Measurements from ENCODE around the gene FNDC3A.

DNA sequence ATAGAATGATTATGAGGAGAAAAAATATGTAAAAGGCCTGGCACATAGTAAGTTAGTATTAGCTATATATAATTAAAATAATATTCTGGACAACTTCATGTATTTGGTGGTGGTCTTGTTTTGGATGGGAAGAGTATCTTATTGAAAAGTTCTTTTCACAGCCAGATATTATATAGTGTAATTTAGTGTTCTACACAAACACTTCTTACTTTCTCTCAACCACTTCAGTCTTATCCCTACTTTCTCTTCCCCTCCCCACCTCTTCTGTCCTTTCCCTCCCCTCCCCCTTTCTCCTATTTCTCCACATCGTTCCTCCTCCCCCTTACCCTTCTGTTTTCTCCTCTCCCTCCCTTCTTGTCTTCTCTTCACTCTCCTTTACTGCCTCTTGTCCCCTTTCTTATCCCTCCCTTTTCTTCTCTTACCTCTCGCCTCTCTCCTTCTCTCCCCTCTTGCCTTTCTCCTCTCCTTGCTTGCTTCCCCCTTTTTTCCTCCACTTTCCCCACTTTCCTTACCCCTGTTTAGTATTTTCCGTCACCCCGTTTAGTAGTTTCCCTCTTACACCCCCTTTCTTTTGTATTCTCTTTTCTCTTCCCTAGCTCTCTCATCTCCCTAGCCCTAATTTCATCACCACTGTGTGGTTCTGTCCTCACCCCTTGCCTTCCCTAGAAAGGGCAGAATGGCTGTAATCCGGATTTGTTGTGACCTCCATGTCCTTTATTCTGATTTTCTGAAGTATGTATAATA lies 137.2 kb downstream of the FNDC3A start:
- TF ChIP-seq SPI1 (IDR thresholded peaks at IDR 0.05; ENCODE audit: low read depth, low read length) (no peak), POLR2AphosphoS5 (IDR thresholded peaks at IDR 0.05; ENCODE audit: low read depth, low read length) (no peak)
